OCI-LY1 (cell line): ENCODE results near the gene PTRHD1.

Experiments used
- H2AFZ ChIP-seq: fragments of 200-600 bp; sonication (generic), shearing (Covaris generic); 2 replicates; pipeline ENCODE4 v1.6.0; 2014; ENCODE audit warnings: antibody characterized with exemption, mild to moderate bottlenecking, low read length
- H3F3A ChIP-seq: fragments of 200-600 bp; sonication (generic), shearing (Covaris generic); 2 replicates; pipeline ENCODE4 v1.6.0; 2014; ENCODE audit warnings: mild to moderate bottlenecking, antibody characterized with exemption, low read length, moderate library complexity; ENCODE audit not compliant: insufficient read depth
- H3K27ac ChIP-seq: fragments of 200-600 bp; sonication (generic); 2 replicates; pipeline ENCODE4 v1.5.1; 2014; ENCODE audit warnings: low read length, mixed run types, mild to moderate bottlenecking, low read depth; ENCODE audit not compliant: poor library complexity, severe bottlenecking
- H3K27me3 ChIP-seq: fragments of 200-600 bp; sonication (generic); 2 replicates; pipeline ENCODE4 v1.6.0; 2014; ENCODE audit warnings: antibody characterized with exemption, mild to moderate bottlenecking, low read length, moderate library complexity; ENCODE audit not compliant: insufficient read depth
- H3K36me3 ChIP-seq: fragments of 200-600 bp; sonication (generic); 2 replicates; pipeline ENCODE4 v1.6.1; 2014; ENCODE audit warnings: mild to moderate bottlenecking, antibody characterized with exemption, low read length, moderate library complexity, mixed read lengths; ENCODE audit not compliant: insufficient read depth
- H3K4me1 ChIP-seq: fragments of 200-600 bp; sonication (generic); 2 replicates; pipeline ENCODE4 v1.5.1; 2014; ENCODE audit warnings: mild to moderate bottlenecking, low read length, moderate library complexity; ENCODE audit not compliant: insufficient read depth, severe bottlenecking
- H3K4me2 ChIP-seq: fragments of 200-600 bp; sonication (generic), shearing (Covaris generic); 2 replicates; pipeline ENCODE4 v1.6.1; 2014; ENCODE audit warnings: low read length
- H3K4me3 ChIP-seq: fragments of 200-600 bp; sonication (generic); 2 replicates; pipeline ENCODE4 v1.5.1; 2014; ENCODE audit warnings: low read length, low read depth, mild to moderate bottlenecking, mixed read lengths; ENCODE audit not compliant: poor library complexity, severe bottlenecking
- H3K79me2 ChIP-seq: fragments of 200-600 bp; shearing (Covaris generic); 2 replicates; pipeline ENCODE4 v1.6.1; 2016; ENCODE audit warnings: mixed run types, low read length, mixed read lengths; ENCODE audit not compliant: insufficient read depth
- H3K9ac ChIP-seq: fragments of 200-600 bp; sonication (generic), shearing (Covaris generic); 2 replicates; pipeline ENCODE4 v1.6.1; 2014; ENCODE audit warnings: mild to moderate bottlenecking, low read length, mixed read lengths
- H3K9me2 ChIP-seq: fragments of 200-600 bp; sonication (generic), shearing (Covaris generic); 2 replicates; pipeline ENCODE4 v1.6.1; 2014; ENCODE audit warnings: low read depth, mild to moderate bottlenecking, low read length, mixed read lengths
- H3K9me3 ChIP-seq: fragments of 200-600 bp; shearing (Covaris generic); 2 replicates; pipeline ENCODE4 v1.6.1; 2014; ENCODE audit warnings: low read length, mixed read lengths
- H4K20me1 ChIP-seq: fragments of 200-600 bp; sonication (generic), shearing (Covaris generic); 2 replicates; pipeline ENCODE4 v1.6.0; 2016; ENCODE audit warnings: mild to moderate bottlenecking, low read length; ENCODE audit not compliant: insufficient read depth
- CTCF ChIP-seq: fragments of 200-600 bp; sonication (generic), shearing (Covaris generic); IDR thresholded peaks from 2 replicates; pipeline ENCODE4 v1.5.1; 2017; ENCODE audit warnings: mild to moderate bottlenecking, antibody characterized with exemption, low read length, moderate library complexity, mixed read lengths
- EZH2 ChIP-seq: fragments of 200-600 bp; sonication (generic), shearing (Covaris generic); IDR thresholded peaks from 2 replicates; pipeline ENCODE4 v1.8.0; 2017; ENCODE audit warnings: borderline replicate concordance, mixed run types, mild to moderate bottlenecking, antibody characterized with exemption, low read length, moderate library complexity, mixed read lengths

Gene PTRHD1

GRCh38 chr2:24840962-24841945, 48.1 kb upstream of the PTRHD1 start:
- Histone ChIP-seq H3K36me3 (peaks cover 56% of the 10 kb centered on the region), H3K4me2 (no peak overlapping the region), H3F3A (no peaks in the 10 kb centered on the region), H3K9me2 (no peaks in the 10 kb centered on the region), H3K27ac (no peak overlapping the region), H2AFZ (no peak overlapping the region), H4K20me1 (no peaks in the 10 kb centered on the region), H3K79me2 (no peaks in the 10 kb centered on the region), H3K9ac (no peak overlapping the region), H3K9me3 (no peaks in the 10 kb centered on the region), H3K27me3 (no peaks in the 10 kb centered on the region), H3K4me3 (no peak overlapping the region), H3K4me1 (no peaks in the 10 kb centered on the region)
- TF ChIP-seq CTCF (no peak), EZH2 (no peak)

GRCh38 chr2:24840164-24840869, 47.1 kb upstream of the PTRHD1 start:
- H3K27me3 ChIP-seq: no peaks in the 10 kb centered on the region
- H3F3A ChIP-seq: no peaks in the 10 kb centered on the region
- H3K36me3 ChIP-seq: peaks cover 56% of the 10 kb centered on the region
- TF ChIP-seq EZH2 (no peak), CTCF (no peak)
- no peak overlapping the region for H2AFZ ChIP-seq
- H3K4me3 ChIP-seq: no peak overlapping the region
- no peak overlapping the region for H3K9ac ChIP-seq
- H3K9me3 ChIP-seq: no peaks in the 10 kb centered on the region
- H3K4me2 ChIP-seq: no peak overlapping the region
- no peaks in the 10 kb centered on the region for H3K79me2 ChIP-seq
- H3K27ac ChIP-seq: no peak overlapping the region
- no peaks in the 10 kb centered on the region for H3K4me1 ChIP-seq
- H3K9me2 ChIP-seq: no peaks in the 10 kb centered on the region
- H4K20me1 ChIP-seq: no peaks in the 10 kb centered on the region

- no peaks in the 10 kb centered on the region for H3K27me3 ChIP-seq
- no peaks in the 10 kb centered on the region for H3K9me3 ChIP-seq
- no peak overlapping the region for H3K4me3 ChIP-seq
- no peaks in the 10 kb centered on the region for H4K20me1 ChIP-seq
- no peaks in the 10 kb centered on the region for H3K9me2 ChIP-seq
- no peaks in the 10 kb centered on the region for H3K79me2 ChIP-seq
- H2AFZ ChIP-seq: no peak overlapping the region
- H3K9ac ChIP-seq: no peak overlapping the region
- no peaks in the 10 kb centered on the region for H3F3A ChIP-seq
- no peaks in the 10 kb centered on the region for H3K4me1 ChIP-seq
- TF ChIP-seq EZH2 (no peak), CTCF (no peak)
- no peak overlapping the region for H3K4me2 ChIP-seq
- peaks cover 61% of the 10 kb centered on the region for H3K36me3 ChIP-seq
- H3K27ac ChIP-seq: no peak overlapping the region
These were observed 46.5 kb upstream of the PTRHD1 start for GRCh38 chr2:24839729-24840128.
